NCI-H146 (cell line): ENCODE measurements around the gene NLE1.

Experiments used
- DNase-seq: peaks from one replicate; lab custom pipeline; 2025; lab: John Stamatoyannopoulos, UW

Gene NLE1

DNA sequence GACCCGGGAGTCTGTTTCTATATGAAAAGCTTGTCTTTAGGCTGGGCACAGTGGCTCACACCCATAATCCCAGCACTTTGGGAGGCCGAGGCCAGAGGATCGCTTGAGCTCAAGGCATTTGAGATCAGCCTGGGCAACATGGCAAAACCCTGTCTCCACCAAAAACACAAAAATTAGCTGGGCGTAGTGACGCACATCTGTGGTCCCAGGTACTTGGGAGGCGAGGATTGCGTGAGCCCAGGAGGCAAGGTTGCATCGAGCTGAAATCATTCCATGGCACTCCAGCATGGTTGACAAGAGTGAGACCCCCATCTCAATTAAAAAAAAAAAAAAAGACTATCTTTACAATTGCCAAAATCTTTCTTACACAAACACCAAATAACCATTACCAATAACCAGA is 55.9 kb downstream of the NLE1 start:
- DNase-seq: no peak

DNA sequence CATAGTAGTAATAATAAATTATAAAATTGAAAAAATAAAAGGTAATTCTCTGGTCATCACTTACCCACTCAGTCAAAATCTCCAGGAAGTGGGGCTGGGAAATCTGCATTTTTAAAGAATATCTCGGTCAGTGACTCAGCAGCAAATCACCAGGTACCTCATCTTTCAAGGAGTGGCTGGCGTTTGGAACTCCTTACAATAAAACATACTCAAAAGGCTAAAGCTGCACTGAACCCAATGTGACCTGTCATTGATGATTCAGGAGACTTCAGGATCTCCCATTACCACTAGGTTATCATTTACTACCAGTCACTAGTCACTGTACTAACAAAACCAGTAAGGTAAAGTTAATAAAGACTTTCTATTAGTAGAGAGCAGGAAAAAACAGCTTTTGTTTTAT is 57.1 kb downstream of the NLE1 start:
- no peak for DNase-seq

DNA sequence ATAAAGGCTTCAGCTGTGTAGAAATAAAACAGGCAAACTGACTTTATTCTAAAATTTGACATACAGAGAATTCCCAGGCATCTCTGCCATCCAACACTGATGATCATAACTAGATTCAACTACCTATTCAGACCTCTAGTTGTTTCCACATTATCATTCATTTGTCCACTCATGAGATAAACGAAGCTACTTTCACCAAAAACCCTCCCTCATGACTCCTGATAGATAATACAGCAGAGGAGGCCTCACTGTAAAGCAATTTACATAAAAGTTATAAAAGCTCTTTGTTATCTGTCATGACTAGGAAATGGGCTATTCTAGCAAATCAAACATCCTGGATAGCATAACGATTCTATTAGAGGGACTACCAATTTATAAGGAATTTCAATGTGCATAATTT is 59.0 kb downstream of the NLE1 start:
- no peak for DNase-seq

DNA sequence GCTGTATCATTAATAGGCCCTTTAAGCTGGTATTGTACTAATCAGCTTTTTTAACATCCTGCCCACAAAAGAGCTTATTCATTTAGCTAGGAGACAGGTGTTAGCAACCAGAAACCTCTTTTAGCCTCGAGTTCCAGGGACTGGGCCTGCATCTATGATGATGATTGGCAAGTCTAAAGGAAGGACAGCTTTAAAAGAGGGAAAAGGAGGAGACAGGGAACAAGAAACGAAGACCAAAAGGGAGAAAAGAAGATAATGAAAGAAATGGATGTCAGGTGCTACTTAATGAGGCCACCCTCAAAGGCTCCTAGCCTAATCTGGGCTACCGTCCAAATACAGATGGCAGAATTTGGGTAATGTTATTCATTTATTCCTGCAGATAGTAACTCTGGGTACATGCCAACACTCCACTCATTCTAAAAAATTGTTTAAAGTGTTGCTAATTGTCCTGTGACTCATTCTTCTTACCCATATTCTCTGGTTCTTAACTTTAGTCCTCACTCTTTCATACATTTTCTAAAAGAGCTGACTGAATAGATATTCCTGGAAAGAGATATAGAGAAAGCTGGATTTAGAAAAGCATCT is 59.9 kb downstream of the NLE1 start:
- DNase-seq: peak; percentile 16

DNA sequence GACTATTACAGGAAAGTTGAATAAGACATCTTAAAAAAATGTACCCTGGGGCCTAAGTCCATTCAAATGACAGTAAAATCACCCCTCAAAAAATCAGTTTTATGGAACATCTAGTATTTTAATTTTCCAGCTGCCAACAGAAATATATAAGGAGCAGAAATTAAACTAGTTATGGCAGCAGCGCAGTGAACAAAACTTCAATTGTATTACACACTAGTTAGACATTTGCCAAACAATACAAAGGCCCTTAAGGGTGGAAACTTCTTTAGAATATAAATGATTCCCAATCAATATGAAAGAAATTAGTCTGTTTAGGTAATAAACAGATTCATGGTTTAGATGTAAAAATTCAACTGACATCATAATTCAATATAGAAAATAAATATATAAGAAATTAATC is 60.5 kb downstream of the NLE1 start:
- no peak for DNase-seq

DNA sequence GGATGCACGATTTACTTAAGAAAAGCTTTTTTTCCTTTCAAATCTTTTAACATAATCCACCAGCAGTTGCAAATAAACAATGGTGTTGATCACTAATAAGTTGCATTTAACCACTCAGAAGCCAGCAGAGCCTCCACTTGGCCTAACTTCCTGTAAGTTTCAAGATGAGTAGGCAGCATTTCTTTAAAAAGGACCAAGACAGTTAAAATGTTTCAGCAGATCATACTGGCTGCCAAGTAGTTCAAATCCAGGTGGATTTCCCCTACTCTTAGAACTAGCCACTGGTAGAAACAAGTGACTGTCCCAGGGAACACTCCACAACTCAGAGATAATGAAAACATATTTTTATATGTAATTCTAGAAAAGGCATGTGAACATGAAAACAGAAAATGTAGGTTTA is 61.6 kb downstream of the NLE1 start:
- no peak for DNase-seq

DNA sequence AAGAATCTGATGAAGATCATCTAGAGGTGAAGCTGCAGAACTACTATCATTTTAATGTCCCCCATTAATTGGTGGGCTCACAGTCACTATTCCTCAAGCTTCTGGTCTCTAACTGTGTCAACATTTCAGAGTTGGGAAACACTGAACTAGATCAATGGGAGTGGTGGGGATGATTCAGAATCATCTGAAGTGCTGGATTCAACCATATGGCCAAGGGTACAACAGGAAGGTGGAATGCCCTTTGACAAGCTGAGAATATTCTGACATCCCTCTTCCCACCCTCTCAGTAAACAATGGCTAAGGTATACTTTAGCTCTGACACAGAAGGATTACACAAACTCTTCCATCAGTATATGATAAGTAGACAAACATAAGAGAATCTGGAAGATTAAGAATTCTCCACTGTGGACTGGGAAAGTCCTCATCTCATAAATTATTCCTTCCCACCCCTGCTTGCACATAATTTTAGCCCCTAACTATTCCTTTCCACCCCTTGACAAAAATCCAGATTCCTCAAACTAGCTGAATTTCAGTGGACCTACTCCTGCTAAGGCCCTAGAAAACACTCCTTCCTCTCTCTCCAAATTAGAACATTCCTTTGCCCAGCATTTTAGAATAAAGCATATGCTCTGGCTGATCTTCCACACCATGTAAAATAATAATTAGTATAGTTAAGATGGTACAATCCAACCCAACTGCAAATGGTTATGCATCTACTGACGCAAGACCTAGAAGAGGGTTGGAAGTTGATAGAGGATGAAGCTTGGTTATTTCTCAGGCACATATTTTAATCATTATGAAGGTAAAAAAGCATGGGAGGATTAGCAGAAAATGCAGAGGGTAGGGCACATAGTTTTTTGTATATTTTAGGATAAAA is 62.3 kb downstream of the NLE1 start:
- DNase-seq: no peak
